Naive thymus-derived CD4-positive, alpha-beta T cell (primary cell): Measurements from ENCODE around the gene FUT4. TPM values are rescaled to one million over a fixed set of nuclear protein-coding genes. Genes with fewer than 3 reads are reported as not detected.
"Not testable (repeated sequence)": the region's sequence is repeated elsewhere in the genome, so short reads cannot be mapped to it uniquely, and the experiment has no call there.

Source experiments
- ATAC-seq: fragments of 150-1000 bp; cut with Tn5 transposase; 2 replicates; pipeline ENCODE4 v1.10.0; 2021; ENCODE audit warnings: mild to moderate bottlenecking, moderate library complexity
- CTCF ChIA-PET: fragments of 350-600 bp; sonication (Branson Sonifier 250); formaldehyde crosslinking; loops from one replicate; lab custom pipeline; 2021; ENCODE audit warnings: antibody characterized with exemption; lab: Charles Lee
- POLR2A ChIA-PET: fragments of 350-600 bp; sonication (Branson Sonifier 250); formaldehyde crosslinking; loops from one replicate; lab custom pipeline; 2021; ENCODE audit warnings: antibody characterized with exemption, inconsistent platforms; lab: Charles Lee
- DNase-seq, 9 donors: peaks; one replicate each; pipeline versions ENCODE4 v3.0.0 to v3.0.0-alpha.2; 2020 to 2022; ENCODE audit warnings: mixed read lengths in 1 of 9
- H3K27ac ChIP-seq: one replicate; pipeline ENCODE4 v1.7.0; 2013; ENCODE audit warnings: mild to moderate bottlenecking, low read depth, low read length, moderate library complexity
- H3K27me3 ChIP-seq, 2 donors: one replicate each; pipeline ENCODE4 v1.7.0; 2013; ENCODE audit warnings: low read length in 2 of 2, mild to moderate bottlenecking in 2 of 2, moderate library complexity in 2 of 2; ENCODE audit not compliant: control insufficient read depth in 2 of 2, insufficient read depth in 2 of 2
- H3K36me3 ChIP-seq, 3 experiments: 1 replicate in 2 of 3; 2 replicates in 1 of 3; pipeline ENCODE4 v1.7.0; 2013; ENCODE audit warnings: low read length in 3 of 3, mild to moderate bottlenecking in 3 of 3, moderate library complexity in 1 of 3; ENCODE audit not compliant: insufficient read depth in 3 of 3, control insufficient read depth in 2 of 3
- H3K4me1 ChIP-seq, 2 donors: one replicate each; pipeline ENCODE4 v1.7.0; 2013; ENCODE audit warnings: low read length in 2 of 2, mild to moderate bottlenecking in 2 of 2, moderate library complexity in 1 of 2; ENCODE audit not compliant: control insufficient read depth in 2 of 2, insufficient read depth in 2 of 2
- H3K4me3 ChIP-seq: 2 replicates; pipeline ENCODE4 v1.7.0; 2013; ENCODE audit warnings: mild to moderate bottlenecking, low read length
- H3K9me3 ChIP-seq, 3 experiments: 1 replicate in 2 of 3; 2 replicates in 1 of 3; pipeline ENCODE4 v1.7.0; 2013; ENCODE audit warnings: low read length in 3 of 3; ENCODE audit not compliant: control insufficient read depth in 2 of 3
- H3K27ac Mint-ChIP-seq, 9 donors: one replicate each; pipeline ENCODE4 v1.8.0; 2020 to 2022; ENCODE audit warnings: mixed read lengths in 9 of 9, mild to moderate bottlenecking in 8 of 9, moderate library complexity in 5 of 9, inconsistent platforms in 2 of 9
- H3K27me3 Mint-ChIP-seq, 5 donors: one replicate each; pipeline ENCODE4 v1.8.0; 2021 to 2022; ENCODE audit warnings: mixed read lengths in 5 of 5, mild to moderate bottlenecking in 1 of 5
- H3K36me3 Mint-ChIP-seq, 5 donors: one replicate each; pipeline ENCODE4 v1.8.0; 2020 to 2022; ENCODE audit warnings: mixed read lengths in 5 of 5, mild to moderate bottlenecking in 3 of 5, inconsistent platforms in 1 of 5
- H3K4me1 Mint-ChIP-seq, 7 donors: one replicate each; pipeline ENCODE4 v1.8.0; 2020 to 2022; ENCODE audit warnings: mixed read lengths in 7 of 7, mild to moderate bottlenecking in 3 of 7, inconsistent platforms in 1 of 7
- H3K4me3 Mint-ChIP-seq, 10 donors: one replicate each; pipeline ENCODE4 v1.8.0; 2020 to 2022; ENCODE audit warnings: mild to moderate bottlenecking in 10 of 10, mixed read lengths in 10 of 10, moderate library complexity in 6 of 10, inconsistent platforms in 2 of 10
- H3K9me3 Mint-ChIP-seq, 11 donors: one replicate each; pipeline ENCODE4 v1.8.0; 2020 to 2022; ENCODE audit warnings: mixed read lengths in 11 of 11, mild to moderate bottlenecking in 4 of 11, inconsistent platforms in 1 of 11, moderate library complexity in 1 of 11
- intact Hi-C, 2 donors: fragments of 100-400 bp; cut with micrococcal nuclease; formaldehyde crosslinking; loops; one replicate each; pipeline ENCODE4 v1.15.1; 2023
- polyA plus RNA-seq, 2 donors: library from polyadenylated mRNA; unstranded; fragments of 300-500 nt; fragmentation: Illumina TruSeq; gene quantifications; one replicate each; pipeline ENCODE4 v1.2.3, GENCODE V29; 2021
- total RNA-seq, 6 experiments: library from RNA in 5 of 6; stranded (reverse) in 5 of 6; gene quantifications; 1 replicate in 5 of 6; 2 replicates in 1 of 6; pipeline ENCODE4 v1.2.3 and lab custom pipeline; 2021 to 2026

Gene FUT4
- total and polyA plus RNA-seq, 7 experiments from 2014 or later, result 1.4 to 10.2 (median 6.1) TPM

- H3K4me3 Mint-ChIP-seq, H3K9me3 ChIP-seq, ATAC-seq, H3K27ac ChIP-seq, H3K4me3 ChIP-seq, H3K4me1 Mint-ChIP-seq, H3K36me3 ChIP-seq, H3K4me1 ChIP-seq, H3K27me3 ChIP-seq, H3K9me3 Mint-ChIP-seq, H3K36me3 Mint-ChIP-seq, POLR2A ChIA-PET, DNase-seq: not testable (repeated sequence)
- Mint-ChIP-seq H3K27ac (peak overlapping the region in 1 of 9 donors; percentile 25), H3K27me3 (peaks cover 3 to 36% (median 13%) of the 10 kb centered on the region in 5 donors)
- CTCF ChIA-PET, result interaction anchor here (1.0 kb wide), 1 partner anchor 10 kb away, joined by 3 read pairs; no protein-coding TSS in a partner anchor
- intact Hi-C loops, result loop anchor here in 1 of 2 donors (10.0 kb wide), 1 partner anchor 1272 kb away; no protein-coding TSS in a partner anchor
These were observed 37.2 kb upstream of the FUT4 start for GRCh38 chr11:94506513-94506912.

GRCh38 chr11:94507485-94507884 lies 36.2 kb upstream of the FUT4 start:
- Mint-ChIP-seq H3K4me3 (no peak overlapping the region), H3K27me3 (peaks cover 9 to 46% (median 19%) of the 10 kb centered on the region in 5 donors), H3K36me3 (no peaks in the 10 kb centered on the region), H3K27ac (no peak overlapping the region), H3K4me1 (peaks cover 7 to 14% (median 8%) of the 10 kb centered on the region in 7 donors), H3K9me3 (no peaks in the 10 kb centered on the region)
- Histone ChIP-seq H3K27ac (no peak overlapping the region), H3K36me3 (no peaks in the 10 kb centered on the region), H3K4me3 (no peak overlapping the region), H3K4me1 (peaks cover 7% of the 10 kb centered on the region in 2 donors), H3K27me3 (peaks cover 3 to 6% of the 10 kb centered on the region in 2 donors), H3K9me3 (no peaks in the 10 kb centered on the region)
- intact Hi-C loops, result loop anchor here in 1 of 2 donors (10.0 kb wide), 1 partner anchor 1273 kb away; no protein-coding TSS in a partner anchor
- ATAC-seq, result no peak
- DNase-seq, result no peak
- CTCF ChIA-PET, result interaction anchor here (1.0 kb wide), 1 partner anchor 9 kb away, joined by 3 read pairs; no protein-coding TSS in a partner anchor
- POLR2A ChIA-PET, result interaction anchor here (1.5 kb wide), 1 partner anchor 12 kb away, joined by 3 read pairs; no protein-coding TSS in a partner anchor

DNA sequence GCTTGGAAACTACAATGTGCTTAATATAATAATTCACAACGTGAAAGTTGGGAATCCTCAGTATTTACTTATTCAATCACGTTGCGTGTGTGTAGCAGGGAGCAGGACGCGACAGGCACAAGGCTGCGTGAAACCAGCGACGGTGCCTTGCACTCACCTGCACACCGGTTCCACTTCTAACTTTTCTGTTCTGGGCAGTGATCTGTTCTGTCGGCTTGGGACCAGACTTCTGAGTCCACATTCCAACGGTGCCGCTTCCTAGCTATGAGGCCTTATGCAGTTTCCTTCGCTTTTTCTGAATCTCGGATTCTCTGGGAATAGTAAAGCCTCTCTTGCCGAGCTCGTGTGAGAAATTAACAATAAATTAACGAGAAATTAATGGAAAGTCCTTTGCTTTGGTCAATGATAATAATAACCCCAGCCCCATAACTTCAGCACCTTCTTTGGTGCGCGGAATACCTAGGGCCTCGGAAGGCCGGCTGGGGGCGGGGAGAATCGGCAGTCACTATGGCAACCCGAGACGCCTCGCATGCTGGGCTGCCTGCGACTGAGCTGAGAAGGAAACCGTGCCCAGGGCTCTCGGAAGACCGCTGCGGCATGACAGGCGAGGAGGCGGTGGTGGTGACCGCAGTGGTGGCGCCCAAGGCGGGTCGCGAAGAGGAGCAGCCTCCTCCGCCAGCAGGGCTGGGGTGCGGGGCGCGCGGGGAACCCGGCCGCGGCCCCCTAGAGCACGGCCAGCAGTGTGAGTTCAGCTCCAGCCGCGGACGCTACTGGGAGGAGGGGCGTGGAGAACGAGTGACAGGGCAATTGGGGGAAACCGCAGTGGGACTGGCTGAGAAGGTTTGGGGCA lies 31.6 kb upstream of the FUT4 start, which contains the start of gene C11orf97:
Gene C11orf97 (plus strand): TSS at position 530 of the 850 bp plus-strand sequence. CDS start 68 bp downstream, at position 598.
- Mint-ChIP-seq H3K9me3 (no peaks in the 10 kb centered on the region), H3K27ac (peak within 1 kb of the TSS in 3 of 9 donors; percentile 19 to 43 (median 38)), H3K36me3 (no peaks in the 10 kb centered on the region), H3K4me3 (peak within 1 kb of the TSS; percentile 75 to 86 (median 82)), H3K27me3 (peaks cover 24 to 81% (median 36%) of the 10 kb centered on the region in 5 donors), H3K4me1 (peaks cover 12 to 22% (median 16%) of the 10 kb centered on the region in 7 donors)
- no peaks in the 10 kb centered on the region for H3K36me3 ChIP-seq
- ATAC-seq (peak; percentile 85), DNase-seq (peak; percentile 27 to 47 (median 37))
- POLR2A ChIA-PET, result interaction anchor here (0.7 to 1.4 kb wide), 3 partner anchors 17 to 489 kb away, joined by 3 to 5 read pairs (median 4); no protein-coding TSS in a partner anchor
- no peaks in the 10 kb centered on the region for H3K9me3 ChIP-seq
- H3K4me3 ChIP-seq, result peak within 1 kb of the TSS; percentile 49
- no peak within 1 kb of the TSS for H3K27ac ChIP-seq
- CTCF ChIA-PET, result interaction anchor here (0.7 to 1.0 kb wide), 2 partner anchors 13 to 1769 kb away, joined by 3 read pairs; no protein-coding TSS in a partner anchor
- peaks cover 3 to 6% of the 10 kb centered on the region in 2 donors for H3K27me3 ChIP-seq
- peaks cover 7 to 13% of the 10 kb centered on the region in 2 donors for H3K4me1 ChIP-seq
- intact Hi-C loops, result loop anchor here in 1 of 2 donors (2.0 kb wide), 1 partner anchor 19 kb away; the partner anchor contains the start of genes ANKRD49 and MRE11

GRCh38 chr11:94513091-94513490 lies 30.6 kb upstream of the FUT4 start:
- H3K36me3 ChIP-seq, result no peaks in the 10 kb centered on the region
- intact Hi-C loops, result loop anchor here in 1 of 2 donors (2.0 kb wide), 1 partner anchor 20 kb away; the partner anchor contains the start of genes ANKRD49 and MRE11
- ATAC-seq, result no peak
- H3K27ac ChIP-seq, result no peak overlapping the region
- H3K4me1 ChIP-seq, result peaks cover 7 to 13% of the 10 kb centered on the region in 2 donors
- POLR2A ChIA-PET, result interaction anchor here (0.7 to 1.4 kb wide), 3 partner anchors 18 to 488 kb away, joined by 3 to 5 read pairs (median 4); no protein-coding TSS in a partner anchor
- Mint-ChIP-seq H3K4me3 (peak overlapping the region in 9 of 10 donors; percentile 12 to 86 (median 79)), H3K27me3 (peaks cover 24 to 79% (median 36%) of the 10 kb centered on the region in 5 donors), H3K27ac (no peak overlapping the region), H3K4me1 (peaks cover 12 to 22% (median 16%) of the 10 kb centered on the region in 7 donors), H3K36me3 (no peaks in the 10 kb centered on the region), H3K9me3 (no peaks in the 10 kb centered on the region)
- DNase-seq, result no peak
- peaks cover 3 to 6% of the 10 kb centered on the region in 2 donors for H3K27me3 ChIP-seq
- no peak overlapping the region for H3K4me3 ChIP-seq
- CTCF ChIA-PET, result interaction anchor here (1.0 kb wide), 1 partner anchor 13 kb away, joined by 3 read pairs; no protein-coding TSS in a partner anchor
- no peaks in the 10 kb centered on the region for H3K9me3 ChIP-seq

DNA sequence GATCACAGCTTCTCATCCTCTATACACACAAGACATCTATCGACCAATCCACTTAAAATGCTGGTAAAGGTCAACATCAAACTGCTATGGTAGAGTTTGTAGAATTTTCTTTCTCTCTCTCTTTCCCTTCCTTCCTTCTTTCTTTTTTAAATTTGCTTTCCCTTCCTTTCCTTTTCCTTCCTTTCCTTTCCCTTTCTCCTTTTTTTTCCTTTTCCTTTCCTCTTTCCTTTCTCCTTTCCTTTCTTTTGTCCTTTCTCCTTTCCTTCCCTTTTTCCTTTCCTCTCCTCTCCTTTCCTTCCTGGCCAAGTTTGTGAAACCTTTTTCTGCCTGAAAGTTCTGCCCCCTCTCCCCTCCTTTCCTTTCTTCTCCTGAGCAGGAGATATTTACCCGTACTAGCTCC lies 28.3 kb upstream of the FUT4 start:
- no peaks in the 10 kb centered on the region for H3K9me3 ChIP-seq
- H3K4me1 ChIP-seq, result peaks cover 7 to 13% of the 10 kb centered on the region in 2 donors
- peaks cover 0 to 6% of the 10 kb centered on the region in 2 donors for H3K27me3 ChIP-seq
- no peak overlapping the region for H3K4me3 ChIP-seq
- ATAC-seq (no peak), DNase-seq (no peak)
- no peaks in the 10 kb centered on the region for H3K36me3 Mint-ChIP-seq
- peaks cover 12 to 22% (median 16%) of the 10 kb centered on the region in 7 donors for H3K4me1 Mint-ChIP-seq
- POLR2A ChIA-PET, result interaction anchor here (0.7 kb wide), 1 partner anchor 50 kb away, joined by 3 read pairs; no protein-coding TSS in a partner anchor
- H3K9me3 Mint-ChIP-seq, result no peaks in the 10 kb centered on the region
- H3K4me3 Mint-ChIP-seq, result no peak overlapping the region
- peaks cover 21 to 65% (median 27%) of the 10 kb centered on the region in 5 donors for H3K27me3 Mint-ChIP-seq
- no peak overlapping the region for H3K27ac Mint-ChIP-seq
- H3K36me3 ChIP-seq, result no peaks in the 10 kb centered on the region
- CTCF ChIA-PET, result interaction anchor here (0.8 kb wide), 1 partner anchor 10 kb away, joined by 3 read pairs; no protein-coding TSS in a partner anchor
- intact Hi-C loops, result loop anchor here in 1 of 2 donors (5.0 kb wide), 1 partner anchor 622 kb away; no protein-coding TSS in a partner anchor
- no peak overlapping the region for H3K27ac ChIP-seq

DNA sequence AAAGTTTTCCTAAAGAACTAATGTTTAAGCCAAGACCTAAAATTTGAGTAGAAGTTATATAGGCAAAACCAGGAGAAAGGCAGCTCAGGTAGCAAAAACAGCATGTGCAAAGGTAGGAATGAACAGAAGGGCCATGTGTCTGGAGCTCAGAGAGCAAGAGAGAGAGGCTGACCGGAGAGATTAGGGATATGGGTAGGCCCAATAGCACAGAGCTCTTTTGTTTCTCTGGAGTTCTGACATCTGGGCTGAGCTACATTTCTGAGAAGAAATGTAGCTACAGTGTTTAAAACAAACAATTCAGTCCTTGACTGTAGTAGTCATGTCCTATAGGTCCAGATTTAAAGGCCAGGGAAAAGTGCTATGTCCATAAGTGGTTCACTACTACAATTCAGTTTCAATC lies 27.0 kb upstream of the FUT4 start:
- H3K9me3 Mint-ChIP-seq, result no peaks in the 10 kb centered on the region
- intact Hi-C loops, result loop anchor here in 1 of 2 donors (5.0 kb wide), 1 partner anchor 621 kb away; no protein-coding TSS in a partner anchor
- H3K27ac ChIP-seq, result no peak overlapping the region
- no peak overlapping the region for H3K27ac Mint-ChIP-seq
- H3K4me1 ChIP-seq, result peaks cover 6 to 13% of the 10 kb centered on the region in 2 donors
- H3K27me3 Mint-ChIP-seq, result peaks cover 16 to 52% (median 22%) of the 10 kb centered on the region in 5 donors
- peaks cover 0 to 5% of the 10 kb centered on the region in 2 donors for H3K27me3 ChIP-seq
- no peak overlapping the region for H3K4me3 ChIP-seq
- CTCF ChIA-PET, result interaction anchor here (1.0 to 1.1 kb wide), 3 partner anchors 10 to 17 kb away, joined by 3 to 5 read pairs (median 4); no protein-coding TSS in a partner anchor
- H3K9me3 ChIP-seq, result no peaks in the 10 kb centered on the region
- H3K36me3 Mint-ChIP-seq, result no peaks in the 10 kb centered on the region
- POLR2A ChIA-PET, result no interaction called here
- H3K4me3 Mint-ChIP-seq, result no peak overlapping the region
- DNase-seq (no peak), ATAC-seq (no peak)
- peaks cover 12 to 18% (median 15%) of the 10 kb centered on the region in 7 donors for H3K4me1 Mint-ChIP-seq
- H3K36me3 ChIP-seq, result no peaks in the 10 kb centered on the region
